A549 (cell line): ENCODE results near the gene KIF27. TPM values are rescaled to one million over a fixed set of nuclear protein-coding genes. Genes with fewer than 3 reads are reported as not detected.
A peak's percentile ranks its signal among the peaks of the same experiment; 100 is the strongest.

Source experiments
- ATAC-seq, 2 experiments: fragments of 200-7000 bp in 1 of 2; fragments of >200 bp in 1 of 2; cut with Nextera tagmentation in 1 of 2; cut with Tn5 transposase in 1 of 2; 3 replicates each; pipeline versions ENCODE4 v1.8.0 to v1.9.1; 2018 to 2020; ENCODE audit warnings: mild to moderate bottlenecking in 1 of 2, moderate library complexity in 1 of 2
- CTCF ChIA-PET: fragments of 300-600 bp; sonication (Branson Sonifier 250); formaldehyde crosslinking; extraction: SDS; loops from one replicate; lab custom pipeline; 2021; ENCODE audit warnings: antibody characterized with exemption, inconsistent platforms; lab: Yijun Ruan, JAX
- POLR2A ChIA-PET: fragments of 350-600 bp; formaldehyde crosslinking; extraction: SDS; loops from one replicate; lab custom pipeline; 2021; ENCODE audit warnings: antibody characterized with exemption, inconsistent platforms; lab: Yijun Ruan, JAX
- DNase-seq, 2 experiments: peaks; one replicate each; pipeline versions ENCODE4 v3.0.0 to v3.0.0-alpha.2; 2011 to 2016; ENCODE audit warnings: low read depth in 1 of 2, low spot score in 1 of 2
- FAIRE-seq: peaks from 2 replicates; lab custom pipeline; 2011; peaks lifted over from hg19 to GRCh38; lab: Jason Lieb, UNC
- H3K27ac ChIP-seq, 2 experiments: fragments of >200 bp; sonication (Bioruptor Twin); formaldehyde crosslinking; 3 replicates each; pipeline ENCODE4 v1.5.1; 2016 to 2017
- H3K4me1 ChIP-seq: fragments of >200 bp; sonication (Bioruptor Twin); formaldehyde crosslinking; 3 replicates; pipeline ENCODE4 v1.6.1; 2016
- H3K4me2 ChIP-seq: fragments of >200 bp; sonication (Bioruptor Twin); formaldehyde crosslinking; 3 replicates; pipeline ENCODE4 v1.6.1; 2016
- H3K4me3 ChIP-seq: fragments of >200 bp; sonication (Bioruptor Twin); formaldehyde crosslinking; 3 replicates; pipeline ENCODE4 v1.5.1; 2016
- H3K9me3 ChIP-seq: fragments of >200 bp; sonication (Bioruptor Twin); formaldehyde crosslinking; 3 replicates; pipeline ENCODE4 v1.6.1; 2016
- CEBPB ChIP-seq, 2 experiments: fragments of >200 bp in 1 of 2; sonication (Bioruptor Twin) in 1 of 2; formaldehyde crosslinking in 1 of 2; IDR thresholded peaks; 2 replicates each; pipeline ENCODE4 v1.6.1; 2012 to 2016
- EHF ChIP-seq: fragments of 250-450 bp; sonication (Bioruptor Pico); IDR thresholded peaks from 2 replicates; pipeline ENCODE4 v1.5.0; 2020; ENCODE audit warnings: mild to moderate bottlenecking
- EHMT2 ChIP-seq: fragments of 200-600 bp; sonication (generic); IDR thresholded peaks from 2 replicates; pipeline ENCODE4 v1.6.1; 2016; ENCODE audit warnings: antibody characterized with exemption, low read depth, mild to moderate bottlenecking, moderate library complexity
- EP300 ChIP-seq, 2 experiments: fragments of >200 bp; sonication (Bioruptor Twin); formaldehyde crosslinking; IDR thresholded peaks; 2 replicates in 1 of 2; 3 replicates in 1 of 2; pipeline ENCODE4 v1.6.1; 2016 to 2017
- ESRRA ChIP-seq: fragments of 150-350 bp; IDR thresholded peaks from 2 replicates; pipeline ENCODE4 v1.6.1; 2014; ENCODE audit warnings: mild to moderate bottlenecking, low read length, borderline replicate concordance
- FOXS1 ChIP-seq: fragments of 250-450 bp; sonication (Bioruptor Pico); IDR thresholded peaks from 2 replicates; pipeline ENCODE4 v1.5.0; 2020; ENCODE audit warnings: mild to moderate bottlenecking, moderate library complexity
- HDAC2 ChIP-seq: fragments of 200-600 bp; sonication (generic); IDR thresholded peaks from 2 replicates; pipeline ENCODE4 v1.6.1; 2016
- HOXB5 ChIP-seq: fragments of 250-450 bp; sonication (Bioruptor Pico); IDR thresholded peaks from 2 replicates; pipeline ENCODE4 v1.5.0; 2020; ENCODE audit warnings: mild to moderate bottlenecking, moderate library complexity
- JUN ChIP-seq, 2 experiments: fragments of >200 bp; sonication (Bioruptor Twin); formaldehyde crosslinking; IDR thresholded peaks; 2 replicates in 1 of 2; 3 replicates in 1 of 2; pipeline ENCODE4 v1.6.1; 2016 to 2017
- KDM1A ChIP-seq: fragments of 200-600 bp; sonication (generic); IDR thresholded peaks from 2 replicates; pipeline ENCODE4 v1.6.1; 2016; ENCODE audit warnings: low read depth, mild to moderate bottlenecking
- KDM5A ChIP-seq: fragments of 200-600 bp; sonication (generic); IDR thresholded peaks from 2 replicates; pipeline ENCODE4 v1.6.1; 2016; ENCODE audit warnings: antibody characterized with exemption, mild to moderate bottlenecking
- MAFK ChIP-seq: fragments of 450-650 bp; IDR thresholded peaks from 2 replicates; pipeline ENCODE4 v1.6.1; 2014; ENCODE audit not compliant: partially characterized antibody
- NFE2L2 ChIP-seq: fragments of 150-350 bp; conservative IDR thresholded peaks from 2 replicates; pipeline ENCODE4 v1.6.1; 2014; ENCODE audit warnings: low read length
- NPAS2 ChIP-seq: fragments of 250-450 bp; sonication (Bioruptor Pico); IDR thresholded peaks from 2 replicates; pipeline ENCODE4 v1.8.0; 2022; ENCODE audit warnings: mild to moderate bottlenecking, moderate library complexity, borderline replicate concordance
- NR3C1 ChIP-seq: fragments of >200 bp; sonication (Bioruptor Twin); formaldehyde crosslinking; IDR thresholded peaks from 3 replicates; pipeline ENCODE4 v1.6.1; 2017
- RAD21 ChIP-seq, 2 experiments: fragments of >200 bp in 1 of 2; sonication (Bioruptor Twin) in 1 of 2; formaldehyde crosslinking in 1 of 2; IDR thresholded peaks in 1 of 2; conservative IDR thresholded peaks in 1 of 2; 2 replicates in 1 of 2; 3 replicates in 1 of 2; pipeline ENCODE4 v1.6.1; 2012 to 2018; ENCODE audit warnings: inconsistent platforms in 1 of 2
- RARB ChIP-seq: fragments of 250-450 bp; sonication (Bioruptor Pico); IDR thresholded peaks from 2 replicates; pipeline ENCODE4 v1.8.0; 2021; ENCODE audit warnings: mild to moderate bottlenecking, moderate library complexity
- RFX5 ChIP-seq: fragments of 450-650 bp; IDR thresholded peaks from 2 replicates; pipeline ENCODE4 v1.7.1; 2014; ENCODE audit warnings: antibody characterized with exemption, mild to moderate bottlenecking, moderate library complexity
- TFCP2L1 ChIP-seq: fragments of 250-450 bp; sonication (Bioruptor Pico); IDR thresholded peaks from 2 replicates; pipeline ENCODE4 v1.5.0; 2021; ENCODE audit warnings: mild to moderate bottlenecking
- ZC3H11A ChIP-seq: fragments of 450-650 bp; IDR thresholded peaks from 2 replicates; pipeline ENCODE4 v1.6.1; 2014; ENCODE audit warnings: antibody characterized with exemption, mild to moderate bottlenecking
- ZFP36 ChIP-seq: fragments of 450-650 bp; IDR thresholded peaks from 2 replicates; pipeline ENCODE4 v1.6.1; 2014; ENCODE audit warnings: borderline replicate concordance; ENCODE audit not compliant: partially characterized antibody
- ZSCAN20 ChIP-seq: fragments of 250-450 bp; sonication (Bioruptor Pico); IDR thresholded peaks from 2 replicates; pipeline ENCODE4 v1.8.0; 2022; ENCODE audit warnings: mild to moderate bottlenecking, moderate library complexity
- WGBS: methylation state at CpG from one replicate; pipeline ENCODE4 v1.1.6; 2017; ENCODE audit errors: missing lambda C conversion rate; 5-methylcytosine and 5-hydroxymethylcytosine counted together
- polyA minus RNA-seq: library from RNA; depleted of rRNA, polyadenylated mRNA; stranded (reverse); fragments of >200 nt; gene quantifications from 2 replicates; pipeline ENCODE4 v1.2.3, GENCODE V29; 2011; rRNA and poly(A)+ RNA removed
- polyA plus RNA-seq, 4 experiments: library from polyadenylated mRNA; depleted of rRNA in 3 of 4; stranded (reverse); fragments of >200 nt; fragmentation: RNase III in 1 of 4; extraction: RNeasy Plus Mini Kit Qiagen cat#74134 plus additional on column Dnase treatment in 1 of 4; gene quantifications; 2 replicates in 3 of 4; 3 replicates in 1 of 4; pipeline ENCODE4 v1.2.3, GENCODE V29; 2011 to 2017
- TF ChIP-seq, protein P1 (sequence below): IDR thresholded peaks from 2 replicates; pipeline ENCODE4 v1.6.1; 2012
- TF ChIP-seq, protein P2 (sequence below): fragments of >200 bp; sonication (Bioruptor Twin); formaldehyde crosslinking; IDR thresholded peaks from 3 replicates; pipeline ENCODE4 v1.6.1; 2016
- TF ChIP-seq, protein P3 (sequence below): fragments of 150-350 bp; IDR thresholded peaks from 2 replicates; pipeline ENCODE4 v1.6.1; 2014; ENCODE audit warnings: low read depth, mild to moderate bottlenecking, low read length
- TF ChIP-seq, protein P4 (sequence below): IDR thresholded peaks from 2 replicates; pipeline ENCODE4 v1.6.1; 2012; ENCODE audit warnings: low read depth, borderline replicate concordance
- TF ChIP-seq, protein P5 (sequence below): fragments of >200 bp; sonication (Bioruptor Twin); formaldehyde crosslinking; IDR thresholded peaks from 3 replicates; pipeline ENCODE4 v1.5.1; 2016
- TF ChIP-seq, protein P6 (sequence below): fragments of >200 bp; sonication (Bioruptor Twin); formaldehyde crosslinking; IDR thresholded peaks from 2 replicates; pipeline ENCODE4 v1.6.1; 2016

The KIF27 gene, protein sequence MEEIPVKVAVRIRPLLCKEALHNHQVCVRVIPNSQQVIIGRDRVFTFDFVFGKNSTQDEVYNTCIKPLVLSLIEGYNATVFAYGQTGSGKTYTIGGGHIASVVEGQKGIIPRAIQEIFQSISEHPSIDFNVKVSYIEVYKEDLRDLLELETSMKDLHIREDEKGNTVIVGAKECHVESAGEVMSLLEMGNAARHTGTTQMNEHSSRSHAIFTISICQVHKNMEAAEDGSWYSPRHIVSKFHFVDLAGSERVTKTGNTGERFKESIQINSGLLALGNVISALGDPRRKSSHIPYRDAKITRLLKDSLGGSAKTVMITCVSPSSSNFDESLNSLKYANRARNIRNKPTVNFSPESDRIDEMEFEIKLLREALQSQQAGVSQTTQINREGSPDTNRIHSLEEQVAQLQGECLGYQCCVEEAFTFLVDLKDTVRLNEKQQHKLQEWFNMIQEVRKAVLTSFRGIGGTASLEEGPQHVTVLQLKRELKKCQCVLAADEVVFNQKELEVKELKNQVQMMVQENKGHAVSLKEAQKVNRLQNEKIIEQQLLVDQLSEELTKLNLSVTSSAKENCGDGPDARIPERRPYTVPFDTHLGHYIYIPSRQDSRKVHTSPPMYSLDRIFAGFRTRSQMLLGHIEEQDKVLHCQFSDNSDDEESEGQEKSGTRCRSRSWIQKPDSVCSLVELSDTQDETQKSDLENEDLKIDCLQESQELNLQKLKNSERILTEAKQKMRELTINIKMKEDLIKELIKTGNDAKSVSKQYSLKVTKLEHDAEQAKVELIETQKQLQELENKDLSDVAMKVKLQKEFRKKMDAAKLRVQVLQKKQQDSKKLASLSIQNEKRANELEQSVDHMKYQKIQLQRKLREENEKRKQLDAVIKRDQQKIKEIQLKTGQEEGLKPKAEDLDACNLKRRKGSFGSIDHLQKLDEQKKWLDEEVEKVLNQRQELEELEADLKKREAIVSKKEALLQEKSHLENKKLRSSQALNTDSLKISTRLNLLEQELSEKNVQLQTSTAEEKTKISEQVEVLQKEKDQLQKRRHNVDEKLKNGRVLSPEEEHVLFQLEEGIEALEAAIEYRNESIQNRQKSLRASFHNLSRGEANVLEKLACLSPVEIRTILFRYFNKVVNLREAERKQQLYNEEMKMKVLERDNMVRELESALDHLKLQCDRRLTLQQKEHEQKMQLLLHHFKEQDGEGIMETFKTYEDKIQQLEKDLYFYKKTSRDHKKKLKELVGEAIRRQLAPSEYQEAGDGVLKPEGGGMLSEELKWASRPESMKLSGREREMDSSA (N-terminal part only)
- polyA plus RNA-seq (2011; rRNA removed) (4.1 and 6.0 TPM in 2 replicates), polyA plus RNA-seq (2017; fragmentation: RNase III; extraction: RNeasy Plus Mini Kit Qiagen cat#74134 plus additional on column Dnase treatment) (2.0 to 2.4 TPM (median 2.2 TPM) in 3 replicates), polyA minus RNA-seq (2.1 and 4.0 TPM in 2 replicates)
- 0.35 and 0.42 TPM in 2 replicates for polyA plus RNA-seq (2012; cell fraction: cytosol; rRNA removed)
- polyA plus RNA-seq (2012; cell fraction: nucleus; rRNA removed), result 0.32 and 0.82 TPM in 2 replicates

DNA sequence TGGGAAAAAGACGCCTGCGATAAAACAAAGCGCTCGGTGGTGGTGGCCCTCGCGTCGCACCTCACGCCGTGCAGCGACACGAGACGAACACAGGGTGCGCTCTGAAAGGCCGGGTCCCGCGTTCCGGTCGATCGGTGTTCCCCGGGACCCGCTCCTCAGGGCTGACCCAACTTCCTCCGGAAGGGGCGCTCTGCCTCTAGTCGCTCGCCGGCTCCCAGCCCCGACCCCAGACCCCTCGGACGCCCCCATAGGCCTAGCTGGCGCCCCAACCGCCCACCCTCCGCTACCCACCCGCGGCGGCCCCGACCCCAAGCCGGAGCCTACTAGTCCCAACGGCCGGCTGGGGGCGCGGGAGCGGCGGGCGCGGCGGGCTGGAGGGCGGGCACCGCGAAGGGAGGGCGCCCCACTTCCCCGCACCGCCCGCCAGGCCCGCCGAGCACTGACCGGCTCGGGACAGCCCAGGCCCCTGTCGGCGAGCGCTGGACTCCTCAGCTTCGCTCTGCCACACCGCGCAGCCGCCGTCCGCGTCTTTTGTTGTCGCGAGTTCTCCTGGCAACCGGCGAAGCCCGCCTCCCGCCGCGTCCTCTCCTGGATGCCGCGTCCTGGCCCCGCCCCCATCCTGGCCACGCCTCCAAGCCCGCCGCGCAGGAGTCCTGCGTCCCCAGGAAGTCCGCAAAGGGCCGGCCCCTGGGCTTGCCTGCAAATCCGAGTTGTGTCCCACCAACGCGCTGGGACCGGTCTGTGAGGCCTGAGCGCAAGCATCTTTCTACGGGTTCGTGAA, at the start of gene KIF27:
KIF27 (minus strand) TSS at position 506 of the 781 bp plus-strand sequence. CDS start 5,841 bp downstream, outside the sequence.
- CTCF ChIA-PET, result interaction anchor here (0.6 to 2.7 kb wide), 24 partner anchors 9 to 1099 kb away, joined by 3 to 21 read pairs (median 4); partner anchors contain the start of gene FRMD3
- H3K9me3 ChIP-seq, result no peaks in the 10 kb centered on the region
- TF ChIP-seq, protein P1, sequence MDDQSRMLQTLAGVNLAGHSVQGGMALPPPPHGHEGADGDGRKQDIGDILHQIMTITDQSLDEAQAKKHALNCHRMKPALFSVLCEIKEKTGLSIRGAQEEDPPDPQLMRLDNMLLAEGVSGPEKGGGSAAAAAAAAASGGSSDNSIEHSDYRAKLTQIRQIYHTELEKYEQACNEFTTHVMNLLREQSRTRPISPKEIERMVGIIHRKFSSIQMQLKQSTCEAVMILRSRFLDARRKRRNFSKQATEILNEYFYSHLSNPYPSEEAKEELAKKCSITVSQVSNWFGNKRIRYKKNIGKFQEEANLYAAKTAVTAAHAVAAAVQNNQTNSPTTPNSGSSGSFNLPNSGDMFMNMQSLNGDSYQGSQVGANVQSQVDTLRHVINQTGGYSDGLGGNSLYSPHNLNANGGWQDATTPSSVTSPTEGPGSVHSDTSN, result no peak
- TF ChIP-seq ZSCAN20, result no peak
- no peak for TF ChIP-seq EHMT2
- TF ChIP-seq, protein P2, sequence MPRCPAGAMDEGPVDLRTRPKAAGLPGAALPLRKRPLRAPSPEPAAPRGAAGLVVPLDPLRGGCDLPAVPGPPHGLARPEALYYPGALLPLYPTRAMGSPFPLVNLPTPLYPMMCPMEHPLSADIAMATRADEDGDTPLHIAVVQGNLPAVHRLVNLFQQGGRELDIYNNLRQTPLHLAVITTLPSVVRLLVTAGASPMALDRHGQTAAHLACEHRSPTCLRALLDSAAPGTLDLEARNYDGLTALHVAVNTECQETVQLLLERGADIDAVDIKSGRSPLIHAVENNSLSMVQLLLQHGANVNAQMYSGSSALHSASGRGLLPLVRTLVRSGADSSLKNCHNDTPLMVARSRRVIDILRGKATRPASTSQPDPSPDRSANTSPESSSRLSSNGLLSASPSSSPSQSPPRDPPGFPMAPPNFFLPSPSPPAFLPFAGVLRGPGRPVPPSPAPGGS, result peak; percentile 53
- no peak for TF ChIP-seq NFE2L2
- TF ChIP-seq ZFP36, result no peak
- TF ChIP-seq NPAS2 (CRISPR knock-in tag), result no peak
- TF ChIP-seq RFX5, result no peak
- TF ChIP-seq ESRRA, result no peak
- TF ChIP-seq ZC3H11A, result no peak
- TF ChIP-seq, protein P3, sequence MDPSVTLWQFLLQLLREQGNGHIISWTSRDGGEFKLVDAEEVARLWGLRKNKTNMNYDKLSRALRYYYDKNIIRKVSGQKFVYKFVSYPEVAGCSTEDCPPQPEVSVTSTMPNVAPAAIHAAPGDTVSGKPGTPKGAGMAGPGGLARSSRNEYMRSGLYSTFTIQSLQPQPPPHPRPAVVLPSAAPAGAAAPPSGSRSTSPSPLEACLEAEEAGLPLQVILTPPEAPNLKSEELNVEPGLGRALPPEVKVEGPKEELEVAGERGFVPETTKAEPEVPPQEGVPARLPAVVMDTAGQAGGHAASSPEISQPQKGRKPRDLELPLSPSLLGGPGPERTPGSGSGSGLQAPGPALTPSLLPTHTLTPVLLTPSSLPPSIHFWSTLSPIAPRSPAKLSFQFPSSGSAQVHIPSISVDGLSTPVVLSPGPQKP, result no peak
- TF ChIP-seq EP300 (IDR thresholded peaks at IDR 0.05), result no peak
- no peak for TF ChIP-seq KDM1A
- 0 out of 2 replicates have a peak, but pooled peaks have one; percentile 19 for TF ChIP-seq TFCP2L1
- no peak for TF ChIP-seq EHF (CRISPR knock-in tag)
- peak; percentile 53 to 86; a peak in 4 of 5 replicates for TF ChIP-seq JUN (IDR thresholded peaks at IDR 0.05)
- peak; percentile 69; the same call in 1 of the 2 replicates for TF ChIP-seq RARB
- no peak for TF ChIP-seq HDAC2
- TF ChIP-seq, protein P4, sequence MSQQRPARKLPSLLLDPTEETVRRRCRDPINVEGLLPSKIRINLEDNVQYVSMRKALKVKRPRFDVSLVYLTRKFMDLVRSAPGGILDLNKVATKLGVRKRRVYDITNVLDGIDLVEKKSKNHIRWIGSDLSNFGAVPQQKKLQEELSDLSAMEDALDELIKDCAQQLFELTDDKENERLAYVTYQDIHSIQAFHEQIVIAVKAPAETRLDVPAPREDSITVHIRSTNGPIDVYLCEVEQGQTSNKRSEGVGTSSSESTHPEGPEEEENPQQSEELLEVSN, result peak; percentile 98
- TF ChIP-seq, protein P5, sequence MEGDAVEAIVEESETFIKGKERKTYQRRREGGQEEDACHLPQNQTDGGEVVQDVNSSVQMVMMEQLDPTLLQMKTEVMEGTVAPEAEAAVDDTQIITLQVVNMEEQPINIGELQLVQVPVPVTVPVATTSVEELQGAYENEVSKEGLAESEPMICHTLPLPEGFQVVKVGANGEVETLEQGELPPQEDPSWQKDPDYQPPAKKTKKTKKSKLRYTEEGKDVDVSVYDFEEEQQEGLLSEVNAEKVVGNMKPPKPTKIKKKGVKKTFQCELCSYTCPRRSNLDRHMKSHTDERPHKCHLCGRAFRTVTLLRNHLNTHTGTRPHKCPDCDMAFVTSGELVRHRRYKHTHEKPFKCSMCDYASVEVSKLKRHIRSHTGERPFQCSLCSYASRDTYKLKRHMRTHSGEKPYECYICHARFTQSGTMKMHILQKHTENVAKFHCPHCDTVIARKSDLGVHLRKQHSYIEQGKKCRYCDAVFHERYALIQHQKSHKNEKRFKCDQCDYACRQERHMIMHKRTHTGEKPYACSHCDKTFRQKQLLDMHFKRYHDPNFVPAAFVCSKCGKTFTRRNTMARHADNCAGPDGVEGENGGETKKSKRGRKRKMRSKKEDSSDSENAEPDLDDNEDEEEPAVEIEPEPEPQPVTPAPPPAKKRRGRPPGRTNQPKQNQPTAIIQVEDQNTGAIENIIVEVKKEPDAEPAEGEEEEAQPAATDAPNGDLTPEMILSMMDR, result peak; percentile 50
- no peak for TF ChIP-seq FOXS1 (CRISPR knock-in tag)
- no peak for TF ChIP-seq MAFK
- no peak for TF ChIP-seq KDM5A
- no peak for TF ChIP-seq NR3C1
- TF ChIP-seq CEBPB (IDR thresholded peaks at IDR 0.05), result no peak
- no peak; a peak in 3 of 5 replicates for TF ChIP-seq RAD21 (conservative IDR thresholded peaks at IDR 0.05 in 1 of 2, IDR thresholded peaks at IDR 0.05 in 1 of 2)
- TF ChIP-seq HOXB5 (CRISPR knock-in tag), result no peak
- TF ChIP-seq, protein P6, sequence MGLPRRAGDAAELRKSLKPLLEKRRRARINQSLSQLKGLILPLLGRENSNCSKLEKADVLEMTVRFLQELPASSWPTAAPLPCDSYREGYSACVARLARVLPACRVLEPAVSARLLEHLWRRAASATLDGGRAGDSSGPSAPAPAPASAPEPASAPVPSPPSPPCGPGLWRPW, result no peak

More for the DNA sequence above, at the start of gene KIF27:
- 1% methylated on average over 32 of the region's 92 CpGs for WGBS
- FAIRE-seq (no peak), DNase-seq (peak; percentile 88 to 98), ATAC-seq (peak; percentile 90 to 97)
- Histone ChIP-seq H3K4me3 (peak within 1 kb of the TSS; percentile 81), H3K4me2 (peak within 1 kb of the TSS; percentile 97), H3K4me1 (peaks cover 7% of the 10 kb centered on the region; the same call in 2 of the 3 replicates), H3K27ac (peak within 1 kb of the TSS; percentile 93 to 97)
- POLR2A ChIA-PET, result interaction anchor here (0.6 to 2.3 kb wide), 17 partner anchors 10 to 875 kb away, joined by 3 to 18 read pairs (median 3); partner anchors contain the start of genes HNRNPK, RMI1 and UBQLN1
